Breast epithelium (tissue), 4 donors: Measurements from ENCODE around the gene CD300LF. TPM values are rescaled to one million over a fixed set of nuclear protein-coding genes. Genes with fewer than 3 reads are reported as not detected.

Source experiments
- DNase-seq, 2 donors: peaks; one replicate each; pipeline ENCODE4 v3.0.0-alpha.2; 2019; ENCODE audit warnings: low spot score in 2 of 2
- H3K27ac ChIP-seq, 2 donors: fragments of 200-600 bp; sonication (generic) in 1 of 2; one replicate each; pipeline ENCODE4 v1.5.1; 2016 to 2019; ENCODE audit warnings: mild to moderate bottlenecking in 1 of 2
- H3K27me3 ChIP-seq, 2 donors: fragments of 200-600 bp; sonication (generic) in 1 of 2; one replicate each; pipeline versions ENCODE4 v1.5.1 to v1.6.0; 2017 to 2019; ENCODE audit warnings: control low read depth in 1 of 2, mild to moderate bottlenecking in 1 of 2
- H3K36me3 ChIP-seq: fragments of 200-600 bp; one replicate; pipeline ENCODE4 v1.5.1; 2019
- H3K4me1 ChIP-seq, 2 donors: fragments of 200-600 bp; sonication (generic); one replicate each; pipeline ENCODE4 v1.5.1; 2016 to 2019; ENCODE audit warnings: control low read depth in 1 of 2
- H3K4me3 ChIP-seq, 3 donors: fragments of 200-600 bp; sonication (generic); 1 replicate in 2 of 3; 2 replicates in 1 of 3; pipeline ENCODE4 v1.5.1; 2016 to 2019; ENCODE audit warnings: mild to moderate bottlenecking in 3 of 3, moderate library complexity in 2 of 3
- H3K9me3 ChIP-seq, 2 donors: fragments of 200-600 bp; sonication (generic) in 1 of 2; one replicate each; pipeline ENCODE4 v1.5.1; 2016 to 2019; ENCODE audit warnings: control low read depth in 1 of 2
- CTCF ChIP-seq, 3 donors: fragments of 450-650 bp; IDR thresholded peaks; one replicate each; pipeline ENCODE4 v1.5.1; 2016 to 2017; ENCODE audit warnings: antibody characterized with exemption in 3 of 3, mild to moderate bottlenecking in 3 of 3, moderate library complexity in 3 of 3
- POLR2A ChIP-seq: fragments of 450-650 bp; IDR thresholded peaks from one replicate; pipeline ENCODE4 v1.6.1; 2016; ENCODE audit warnings: antibody characterized with exemption, mild to moderate bottlenecking, moderate library complexity
- POLR2AphosphoS5 ChIP-seq, 3 donors: sonication (generic); formaldehyde crosslinking; IDR thresholded peaks; one replicate each; pipeline ENCODE4 v1.6.1; 2017; ENCODE audit warnings: antibody characterized with exemption in 3 of 3
- intact Hi-C: fragments of 100-400 bp; cut with DNase I; formaldehyde crosslinking; loops from one replicate; pipeline ENCODE4 v1.15.1; 2023; ENCODE audit warnings: low total_unique reads
- total RNA-seq, 3 donors: library from RNA; depleted of rRNA; stranded (reverse); fragments of >200 nt; gene quantifications; one replicate each; pipeline ENCODE4 v1.1.0, GENCODE V29; 2016

CD300LF gene
- total RNA-seq, 3 donors from 2014 or later: 0.32 to 2.0 (median 0.98) TPM

GRCh38 chr17:74740173-74740572 lies 27.4 kb upstream of the CD300LF start:
- H3K4me1 ChIP-seq: no peaks in the 10 kb centered on the region
- TF ChIP-seq POLR2AphosphoS5 (IDR thresholded peaks at IDR 0.05): no peak
- TF ChIP-seq CTCF (IDR thresholded peaks at IDR 0.05): no peak
- H3K36me3 ChIP-seq: no peaks in the 10 kb centered on the region
- no peaks in the 10 kb centered on the region for H3K9me3 ChIP-seq
- no peak overlapping the region for H3K4me3 ChIP-seq
- H3K27me3 ChIP-seq: peaks cover 0 to 60% of the 10 kb centered on the region in 2 donors
- no peak overlapping the region for H3K27ac ChIP-seq
- intact Hi-C loops: no loop called here
- no peak for DNase-seq

GRCh38 chr17:74739227-74739831 lies 26.6 kb upstream of the CD300LF start:
- intact Hi-C loops: no loop called here
- Histone ChIP-seq H3K4me3 (no peak overlapping the region), H3K27ac (no peak overlapping the region)

GRCh38 chr17:74738051-74738996 lies 25.6 kb upstream of the CD300LF start:
- Histone ChIP-seq H3K9me3 (no peaks in the 10 kb centered on the region), H3K27ac (no peak overlapping the region), H3K27me3 (peaks cover 0 to 61% of the 10 kb centered on the region in 2 donors), H3K4me1 (no peaks in the 10 kb centered on the region), H3K4me3 (peak overlapping the region in 2 of 3 donors; percentile 4 to 25), H3K36me3 (no peaks in the 10 kb centered on the region)
- no peak for TF ChIP-seq POLR2AphosphoS5 (IDR thresholded peaks at IDR 0.05)
- no peak for TF ChIP-seq POLR2A
- no peak for TF ChIP-seq CTCF (IDR thresholded peaks at IDR 0.05)
- DNase-seq: no peak
- intact Hi-C loops: no loop called here

More at GRCh38 chr17:74739227-74739831, 26.6 kb upstream of the CD300LF start:
- Histone ChIP-seq H3K36me3 (no peaks in the 10 kb centered on the region), H3K9me3 (no peaks in the 10 kb centered on the region), H3K4me1 (no peaks in the 10 kb centered on the region), H3K27me3 (peaks cover 0 to 61% of the 10 kb centered on the region in 2 donors)
- TF ChIP-seq CTCF (IDR thresholded peaks at IDR 0.05) (no peak), POLR2A (no peak), POLR2AphosphoS5 (IDR thresholded peaks at IDR 0.05) (no peak)
- no peak for DNase-seq

- Histone ChIP-seq H3K27ac (no peak overlapping the region), H3K36me3 (no peaks in the 10 kb centered on the region), H3K4me1 (no peaks in the 10 kb centered on the region), H3K9me3 (no peaks in the 10 kb centered on the region), H3K27me3 (peaks cover 0 to 61% of the 10 kb centered on the region in 2 donors), H3K4me3 (peak overlapping the region; percentile 25 to 62 (median 40))
- TF ChIP-seq POLR2A (no peak), CTCF (IDR thresholded peaks at IDR 0.05) (no peak), POLR2AphosphoS5 (IDR thresholded peaks at IDR 0.05) (no peak)
- intact Hi-C loops: no loop called here
- DNase-seq: no peak
Measured at GRCh38 chr17:74737299-74738050, 24.8 kb upstream of the CD300LF start.
